ES-I3 (cell line): Measurements from ENCODE around the gene ZNF236.

Experiments used
- H3K36me3 ChIP-seq: 2 replicates; pipeline ENCODE4 v1.6.1; 2013; ENCODE audit warnings: mild to moderate bottlenecking, low read length, control low read depth, moderate library complexity; ENCODE audit not compliant: insufficient read depth
- H3K4me1 ChIP-seq: 2 replicates; pipeline ENCODE4 v1.6.1; 2013; ENCODE audit warnings: mild to moderate bottlenecking, control low read depth, low read length; ENCODE audit not compliant: insufficient read depth
- H3K9ac ChIP-seq: 2 replicates; pipeline ENCODE4 v1.6.1; 2013; ENCODE audit warnings: low read depth, mild to moderate bottlenecking, low read length, moderate library complexity
- H3K9me3 ChIP-seq: 2 replicates; pipeline ENCODE4 v1.6.1; 2013; ENCODE audit warnings: mild to moderate bottlenecking, low read length, moderate library complexity; ENCODE audit not compliant: control insufficient read depth, insufficient read depth

The ZNF236 gene

GRCh38 chr18:76948345-76948744 is 126.0 kb downstream of the ZNF236 start:
- Histone ChIP-seq H3K4me1 (no peaks in the 10 kb centered on the region), H3K9ac (no peak overlapping the region), H3K9me3 (0 out of 2 replicates have a peak, but pooled peaks cover 2% of the 10 kb centered on the region), H3K36me3 (no peaks in the 10 kb centered on the region)

GRCh38 chr18:76951456-76952247 is 129.3 kb downstream of the ZNF236 start:
- H3K9ac ChIP-seq = no peak overlapping the region
- no peaks in the 10 kb centered on the region for H3K4me1 ChIP-seq
- H3K9me3 ChIP-seq = no peaks in the 10 kb centered on the region
- H3K36me3 ChIP-seq = no peaks in the 10 kb centered on the region

GRCh38 chr18:76952747-76953146 is 130.4 kb downstream of the ZNF236 start:
- Histone ChIP-seq H3K9me3 (no peaks in the 10 kb centered on the region), H3K4me1 (no peaks in the 10 kb centered on the region), H3K9ac (no peak overlapping the region), H3K36me3 (no peaks in the 10 kb centered on the region)

GRCh38 chr18:76953156-76953555 is 130.8 kb downstream of the ZNF236 start:
- H3K4me1 ChIP-seq = no peaks in the 10 kb centered on the region
- H3K36me3 ChIP-seq = no peaks in the 10 kb centered on the region
- H3K9ac ChIP-seq = no peak overlapping the region
- H3K9me3 ChIP-seq = no peaks in the 10 kb centered on the region

- H3K4me1 ChIP-seq = no peaks in the 10 kb centered on the region
- H3K36me3 ChIP-seq = no peaks in the 10 kb centered on the region
- no peaks in the 10 kb centered on the region for H3K9me3 ChIP-seq
- no peak overlapping the region for H3K9ac ChIP-seq
Measured at GRCh38 chr18:76953583-76954233, 131.4 kb downstream of the ZNF236 start.

GRCh38 chr18:76955524-76956170 is 133.3 kb downstream of the ZNF236 start:
- H3K9me3 ChIP-seq = no peaks in the 10 kb centered on the region
- H3K9ac ChIP-seq = no peak overlapping the region
- no peaks in the 10 kb centered on the region for H3K4me1 ChIP-seq
- no peaks in the 10 kb centered on the region; the same call in 1 of the 2 replicates for H3K36me3 ChIP-seq

GRCh38 chr18:76956648-76957047 is 134.3 kb downstream of the ZNF236 start:
- H3K4me1 ChIP-seq = no peaks in the 10 kb centered on the region
- H3K9me3 ChIP-seq = no peaks in the 10 kb centered on the region
- no peaks in the 10 kb centered on the region; the same call in 1 of the 2 replicates for H3K36me3 ChIP-seq
- H3K9ac ChIP-seq = no peak overlapping the region

GRCh38 chr18:76957384-76958355 is 135.3 kb downstream of the ZNF236 start:
- H3K9me3 ChIP-seq = no peaks in the 10 kb centered on the region
- H3K9ac ChIP-seq = no peak overlapping the region
- no peaks in the 10 kb centered on the region for H3K4me1 ChIP-seq
- no peaks in the 10 kb centered on the region; the same call in 1 of the 2 replicates for H3K36me3 ChIP-seq

- no peaks in the 10 kb centered on the region for H3K4me1 ChIP-seq
- no peaks in the 10 kb centered on the region for H3K9me3 ChIP-seq
- no peak overlapping the region for H3K9ac ChIP-seq
- no peaks in the 10 kb centered on the region; the same call in 1 of the 2 replicates for H3K36me3 ChIP-seq
Measured at GRCh38 chr18:76958692-76959341, 136.5 kb downstream of the ZNF236 start.

- Histone ChIP-seq H3K4me1 (no peaks in the 10 kb centered on the region), H3K9ac (no peak overlapping the region), H3K9me3 (no peaks in the 10 kb centered on the region), H3K36me3 (no peaks in the 10 kb centered on the region; the same call in 1 of the 2 replicates)
Measured at GRCh38 chr18:76959605-76960004, 137.2 kb downstream of the ZNF236 start.

GRCh38 chr18:76960528-76961035 is 138.2 kb downstream of the ZNF236 start:
- H3K9ac ChIP-seq = no peak overlapping the region
- H3K4me1 ChIP-seq = peaks cover 4% of the 10 kb centered on the region; the same call in 1 of the 2 replicates
- no peaks in the 10 kb centered on the region; the same call in 1 of the 2 replicates for H3K36me3 ChIP-seq
- no peaks in the 10 kb centered on the region for H3K9me3 ChIP-seq

GRCh38 chr18:76962851-76963250 is 140.5 kb downstream of the ZNF236 start:
- Histone ChIP-seq H3K4me1 (peaks cover 15% of the 10 kb centered on the region), H3K9me3 (no peaks in the 10 kb centered on the region), H3K36me3 (no peaks in the 10 kb centered on the region; the same call in 1 of the 2 replicates), H3K9ac (no peak overlapping the region)

- no peak overlapping the region for H3K9ac ChIP-seq
- no peaks in the 10 kb centered on the region for H3K9me3 ChIP-seq
- peaks cover 19% of the 10 kb centered on the region for H3K4me1 ChIP-seq
- H3K36me3 ChIP-seq = no peaks in the 10 kb centered on the region; the same call in 1 of the 2 replicates
Measured at GRCh38 chr18:76963936-76964335, 141.6 kb downstream of the ZNF236 start.
